Measurements from ENCODE around the gene RGL3. TPM values are rescaled to one million over a fixed set of nuclear protein-coding genes. Genes with fewer than 3 reads are reported as not detected.
"Not testable (repeated sequence)": the region's sequence is repeated elsewhere in the genome, so short reads cannot be mapped to it uniquely, and the experiment has no call there.

RGL3 gene, protein sequence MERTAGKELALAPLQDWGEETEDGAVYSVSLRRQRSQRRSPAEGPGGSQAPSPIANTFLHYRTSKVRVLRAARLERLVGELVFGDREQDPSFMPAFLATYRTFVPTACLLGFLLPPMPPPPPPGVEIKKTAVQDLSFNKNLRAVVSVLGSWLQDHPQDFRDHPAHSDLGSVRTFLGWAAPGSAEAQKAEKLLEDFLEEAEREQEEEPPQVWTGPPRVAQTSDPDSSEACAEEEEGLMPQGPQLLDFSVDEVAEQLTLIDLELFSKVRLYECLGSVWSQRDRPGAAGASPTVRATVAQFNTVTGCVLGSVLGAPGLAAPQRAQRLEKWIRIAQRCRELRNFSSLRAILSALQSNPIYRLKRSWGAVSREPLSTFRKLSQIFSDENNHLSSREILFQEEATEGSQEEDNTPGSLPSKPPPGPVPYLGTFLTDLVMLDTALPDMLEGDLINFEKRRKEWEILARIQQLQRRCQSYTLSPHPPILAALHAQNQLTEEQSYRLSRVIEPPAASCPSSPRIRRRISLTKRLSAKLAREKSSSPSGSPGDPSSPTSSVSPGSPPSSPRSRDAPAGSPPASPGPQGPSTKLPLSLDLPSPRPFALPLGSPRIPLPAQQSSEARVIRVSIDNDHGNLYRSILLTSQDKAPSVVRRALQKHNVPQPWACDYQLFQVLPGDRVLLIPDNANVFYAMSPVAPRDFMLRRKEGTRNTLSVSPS
- polyA plus RNA-seq (2013), result 27.2 and 29.7 TPM in 2 replicates

DNA sequence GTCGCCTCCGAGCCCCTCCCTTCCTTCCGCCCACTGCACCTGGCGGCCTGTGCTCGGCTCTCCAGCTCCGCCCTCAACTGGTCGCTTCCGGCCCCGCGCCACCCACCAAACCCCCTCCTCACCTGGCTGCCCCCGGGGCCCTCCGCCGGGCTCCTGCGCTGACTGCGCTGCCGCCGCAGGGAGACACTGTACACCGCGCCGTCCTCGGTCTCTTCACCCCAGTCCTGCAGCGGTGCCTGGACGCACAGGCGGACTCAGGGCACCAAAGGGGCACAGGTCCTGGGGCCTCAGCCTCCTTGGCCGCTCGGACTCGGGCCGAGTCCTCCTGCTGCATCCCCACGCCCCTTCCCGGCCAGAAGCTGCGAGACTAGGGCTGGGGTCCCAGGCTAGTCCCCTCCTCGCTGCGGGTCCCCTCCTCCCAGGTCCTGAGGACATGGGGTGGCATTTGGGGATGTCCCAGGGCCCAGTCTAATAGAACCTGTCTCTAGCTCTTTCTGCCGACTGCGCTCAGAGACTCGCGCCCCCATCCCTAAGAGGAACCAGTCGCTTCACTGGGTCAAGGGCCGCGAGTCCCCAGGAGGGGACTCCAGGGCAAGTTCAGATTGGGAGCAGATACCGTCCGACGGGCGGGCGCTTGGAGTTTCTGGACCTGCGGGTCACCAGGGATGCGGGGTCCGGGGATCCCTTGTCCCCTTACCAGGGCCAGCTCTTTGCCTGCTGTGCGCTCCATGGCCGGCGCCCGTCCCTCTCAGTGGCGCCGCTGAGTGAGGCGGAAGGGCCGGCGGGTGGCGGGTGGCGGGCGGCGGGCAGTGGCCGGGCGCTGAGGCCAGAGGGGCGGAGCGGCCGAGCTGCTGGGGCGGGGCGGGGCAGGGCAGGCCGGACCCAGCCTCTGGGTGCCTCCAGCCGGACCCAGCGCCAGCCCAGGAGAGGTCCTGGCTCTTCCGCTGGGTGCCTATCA, at the start of gene RGL3:
Gene RGL3, minus strand, starts transcription at position 766 of the 958 bp plus-strand sequence. Its CDS starts 36 bp downstream, at position 730.
- Histone ChIP-seq H3K9me3 (ENCODE audit: insufficient read depth, low read depth, low read length) (peaks cover 13% of the 10 kb centered on the region), H2AK5ac (ENCODE audit: low read length) (peak within 1 kb of the TSS; percentile 34), H4K8ac (ENCODE audit: low read depth, low read length) (peak within 1 kb of the TSS; percentile 90), H3K27ac (ENCODE audit: low read depth, low read length) (peak within 1 kb of the TSS; percentile 48), H2BK12ac (ENCODE audit: low read length) (peak within 1 kb of the TSS; percentile 39), H3K4me1 (ENCODE audit: control insufficient read depth in 1 of 2, insufficient read depth in 2 of 2, low read length in 2 of 2) (peaks cover 18 to 24% of the 10 kb centered on the region in 2 experiments), H2BK5ac (ENCODE audit: low read depth, low read length, poor library complexity) (peak within 1 kb of the TSS; percentile 44), H4K91ac (ENCODE audit: low read depth, low read length) (peak within 1 kb of the TSS; percentile 75), H3K4ac (ENCODE audit: low read depth, low read length) (peak within 1 kb of the TSS; percentile 22), H3K23ac (ENCODE audit: low read length) (no peak within 1 kb of the TSS), H3K36me3 (ENCODE audit: control insufficient read depth in 1 of 2, insufficient read depth in 2 of 2, low read length in 2 of 2) (no peaks in the 10 kb centered on the region), H4K12ac (ENCODE audit: low read depth, low read length) (peak within 1 kb of the TSS; percentile 73), H3K4me3 (ENCODE audit: low read depth, low read length) (peak within 1 kb of the TSS; percentile 70), H3K79me2 (ENCODE audit: control insufficient read depth, insufficient read depth, low read length, poor library complexity) (peaks cover 2% of the 10 kb centered on the region), H3K27me3 (ENCODE audit: insufficient read depth, low read length) (peaks cover 8% of the 10 kb centered on the region), H3K9ac (ENCODE audit: low read length) (peak within 1 kb of the TSS; percentile 76), H3K79me1 (ENCODE audit: low read length) (peaks cover 7% of the 10 kb centered on the region), H2AFZ (ENCODE audit: insufficient read depth, low read length, poor library complexity) (peak within 1 kb of the TSS; percentile 77), H2BK120ac (ENCODE audit: insufficient read depth, low read length, poor library complexity) (peak within 1 kb of the TSS; percentile 49), H3K14ac (ENCODE audit: low read length) (peak within 1 kb of the TSS; percentile 83), H3K18ac (ENCODE audit: low read length) (peak within 1 kb of the TSS; percentile 80), H3K4me2 (ENCODE audit: low read length) (peak within 1 kb of the TSS; percentile 99)
- no CpG with 5 or more reads among the region's 72 CpGs for WGBS (ENCODE audit: extremely low coverage, insufficient coverage, insufficient read length)
- peak; percentile 46 to 68 for DNase-seq

DNA sequence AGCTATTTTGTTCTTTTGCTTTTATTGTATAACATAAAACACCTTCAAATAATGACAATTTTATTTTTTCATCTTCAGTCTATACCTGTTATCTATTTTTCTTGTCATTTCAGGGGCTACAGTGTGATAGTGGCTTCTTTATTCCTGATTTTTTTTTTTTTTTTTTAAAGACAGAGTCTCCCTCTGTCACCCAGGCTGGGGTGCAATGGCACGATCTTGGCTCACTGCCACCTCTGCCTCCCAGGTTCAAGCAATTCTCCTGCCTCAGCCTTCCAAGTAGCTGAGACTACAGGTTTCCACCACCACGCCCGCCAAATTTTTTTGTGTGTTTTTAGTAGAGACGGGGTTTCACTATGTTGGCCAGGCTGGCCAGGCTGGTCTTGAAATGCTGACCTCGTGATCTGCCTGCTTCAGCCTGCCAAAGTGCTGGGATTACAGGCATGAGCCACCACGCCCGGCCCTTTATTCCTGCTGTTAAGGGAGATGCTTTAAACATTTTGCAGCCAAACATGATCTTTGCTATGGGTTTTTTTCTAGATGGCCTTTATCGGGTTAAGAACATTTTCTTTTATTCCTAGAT, 49.2 kb upstream of the RGL3 start:
- H4K12ac ChIP-seq (ENCODE audit: low read depth, low read length); H3K4me2 ChIP-seq (ENCODE audit: low read length); H3K79me1 ChIP-seq (ENCODE audit: low read length); H3K18ac ChIP-seq (ENCODE audit: low read length); H3K9ac ChIP-seq (ENCODE audit: low read length); H3K36me3 ChIP-seq (ENCODE audit: control insufficient read depth in 1 of 2, insufficient read depth in 2 of 2, low read length in 2 of 2); H3K4me3 ChIP-seq (ENCODE audit: low read depth, low read length); H3K14ac ChIP-seq (ENCODE audit: low read length); H3K23ac ChIP-seq (ENCODE audit: low read length); H2BK12ac ChIP-seq (ENCODE audit: low read length); H2AK5ac ChIP-seq (ENCODE audit: low read length); H2BK5ac ChIP-seq (ENCODE audit: low read depth, low read length, poor library complexity); DNase-seq; H3K4me1 ChIP-seq (ENCODE audit: control insufficient read depth in 1 of 2, insufficient read depth in 2 of 2, low read length in 2 of 2); H3K27me3 ChIP-seq (ENCODE audit: insufficient read depth, low read length); H3K79me2 ChIP-seq (ENCODE audit: control insufficient read depth, insufficient read depth, low read length, poor library complexity); H2AFZ ChIP-seq (ENCODE audit: insufficient read depth, low read length, poor library complexity); H2BK120ac ChIP-seq (ENCODE audit: insufficient read depth, low read length, poor library complexity); H4K91ac ChIP-seq (ENCODE audit: low read depth, low read length); H3K4ac ChIP-seq (ENCODE audit: low read depth, low read length); H3K27ac ChIP-seq (ENCODE audit: low read depth, low read length); H4K8ac ChIP-seq (ENCODE audit: low read depth, low read length): not testable (repeated sequence)
- no CpG with 5 or more reads among the region's 8 CpGs for WGBS (ENCODE audit: extremely low coverage, insufficient coverage, insufficient read length)
- H3K9me3 ChIP-seq (ENCODE audit: insufficient read depth, low read depth, low read length), result peaks cover 11% of the 10 kb centered on the region

DNA sequence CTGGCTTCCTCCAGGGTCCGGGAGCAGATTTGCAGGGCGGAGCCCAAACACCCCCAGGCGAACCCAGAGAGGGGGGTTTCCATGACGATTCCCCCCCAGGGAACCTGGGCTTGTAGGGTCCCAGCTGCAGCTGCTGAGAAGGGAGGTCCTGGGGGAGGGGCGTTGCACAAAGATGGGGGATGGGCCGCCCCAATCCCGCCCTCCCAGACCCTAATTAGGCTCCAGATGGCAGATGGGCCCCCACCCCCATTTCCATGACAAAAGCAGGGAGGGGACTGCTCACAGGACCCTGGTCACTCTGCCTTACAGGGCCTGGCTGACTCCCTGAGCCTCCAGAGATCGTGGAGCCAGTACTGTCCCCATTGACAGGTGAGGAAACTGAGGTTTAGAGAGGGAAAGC, 46.5 kb upstream of the RGL3 start:
- no peak overlapping the region for H4K8ac ChIP-seq (ENCODE audit: low read depth, low read length)
- no peak overlapping the region for H2AFZ ChIP-seq (ENCODE audit: insufficient read depth, low read length, poor library complexity)
- no peak for DNase-seq
- H3K79me2 ChIP-seq (ENCODE audit: control insufficient read depth, insufficient read depth, low read length, poor library complexity), result no peaks in the 10 kb centered on the region
- no peak overlapping the region for H3K4ac ChIP-seq (ENCODE audit: low read depth, low read length)
- no peaks in the 10 kb centered on the region for H3K27me3 ChIP-seq (ENCODE audit: insufficient read depth, low read length)
- H3K79me1 ChIP-seq (ENCODE audit: low read length), result no peaks in the 10 kb centered on the region
- H3K23ac ChIP-seq (ENCODE audit: low read length), result no peak overlapping the region
- H3K9ac ChIP-seq (ENCODE audit: low read length), result no peak overlapping the region
- H2BK5ac ChIP-seq (ENCODE audit: low read depth, low read length, poor library complexity), result no peak overlapping the region
- no peak overlapping the region for H3K4me2 ChIP-seq (ENCODE audit: low read length)
- no peak overlapping the region for H2BK120ac ChIP-seq (ENCODE audit: insufficient read depth, low read length, poor library complexity)
- no peaks in the 10 kb centered on the region for H3K4me1 ChIP-seq (ENCODE audit: control insufficient read depth in 1 of 2, insufficient read depth in 2 of 2, low read length in 2 of 2)
- no CpG with 5 or more reads among the region's 8 CpGs for WGBS (ENCODE audit: extremely low coverage, insufficient coverage, insufficient read length)
- no peak overlapping the region for H2BK12ac ChIP-seq (ENCODE audit: low read length)
- H3K9me3 ChIP-seq (ENCODE audit: insufficient read depth, low read depth, low read length), result peaks cover 13% of the 10 kb centered on the region
- no peaks in the 10 kb centered on the region for H3K36me3 ChIP-seq (ENCODE audit: control insufficient read depth in 1 of 2, insufficient read depth in 2 of 2, low read length in 2 of 2)
- H3K14ac ChIP-seq (ENCODE audit: low read length), result no peak overlapping the region
- no peak overlapping the region for H3K4me3 ChIP-seq (ENCODE audit: low read depth, low read length)
- no peak overlapping the region for H3K18ac ChIP-seq (ENCODE audit: low read length)
- H2AK5ac ChIP-seq (ENCODE audit: low read length), result no peak overlapping the region
- H3K27ac ChIP-seq (ENCODE audit: low read depth, low read length), result no peak overlapping the region
- H4K12ac ChIP-seq (ENCODE audit: low read depth, low read length), result no peak overlapping the region
- no peak overlapping the region for H4K91ac ChIP-seq (ENCODE audit: low read depth, low read length)

Measured in trophoblast cell (in vitro differentiated cells and primary cell).